GM19328 (cell line): ENCODE data around the gene OR5I1.
"Not testable (repeated sequence)": the region's sequence is repeated elsewhere in the genome, so short reads cannot be mapped to it uniquely, and the experiment has no call there.

ENCODE experiments used
- ATAC-seq: cut with Tn5 transposase; IDR thresholded peaks from one replicate; pipeline ENCODE4 v1.9.1; 2021; ENCODE audit warnings: mild to moderate bottlenecking, moderate library complexity; ENCODE audit not compliant: unreplicated experiment

The OR5I1 gene

GRCh38 chr11:55936300-55936699 is at the start of gene OR5I1:
Gene OR5I1, minus strand, starts transcription at chr11:55936400. Its CDS starts 0 bp downstream, at chr11:55936400.
- ATAC-seq = no peak

- no peak for ATAC-seq
These were observed 34.7 kb upstream of the OR5I1 start for GRCh38 chr11:55970935-55971334.

- ATAC-seq = no peak
These were observed 33.6 kb upstream of the OR5I1 start, which contains the start of gene OR10AG1 for GRCh38 chr11:55969845-55970244. Gene OR10AG1, minus strand, starts transcription at chr11:55969945. Its CDS starts 38 bp downstream, at chr11:55969907.

GRCh38 chr11:55967914-55968313 is 31.7 kb upstream of the OR5I1 start:
- no peak for ATAC-seq

- ATAC-seq = no peak
These were observed 30.2 kb upstream of the OR5I1 start for GRCh38 chr11:55966391-55966790.

- ATAC-seq = no peak
These were observed 20.3 kb upstream of the OR5I1 start for GRCh38 chr11:55956521-55956920.

GRCh38 chr11:55949330-55949729 is 13.1 kb upstream of the OR5I1 start:
- ATAC-seq = no peak

- no peak for ATAC-seq
These were observed 6.7 kb upstream of the OR5I1 start for GRCh38 chr11:55942785-55943392.

- no peak for ATAC-seq
These were observed 15.7 kb downstream of the OR5I1 start for GRCh38 chr11:55920537-55920936.

GRCh38 chr11:55914482-55914881 is 21.7 kb downstream of the OR5I1 start, which contains the start of gene OR5W2:
Gene OR5W2, minus strand, starts transcription at chr11:55914582. Its CDS starts 0 bp downstream, at chr11:55914582.
- ATAC-seq = no peak

- no peak for ATAC-seq
These were observed 33.9 kb downstream of the OR5I1 start for GRCh38 chr11:55902308-55902707.

GRCh38 chr11:55895216-55895615 is 41.0 kb downstream of the OR5I1 start:
- no peak for ATAC-seq

GRCh38 chr11:55885481-55885880 is 50.7 kb downstream of the OR5I1 start:
- not testable (repeated sequence) for ATAC-seq
